GM15510 (cell line): ENCODE measurements around the gene KMT5C.

ENCODE experiments used
- POLR2A ChIP-seq: IDR thresholded peaks from 3 replicates; pipeline ENCODE4 v1.6.1; 2011; ENCODE audit warnings: borderline replicate concordance; ENCODE audit not compliant: insufficient read length; ENCODE audit errors: extremely low read depth

Gene KMT5C

GRCh38 chr19:55339105-55339888, at the start of gene KMT5C:
KMT5C (plus strand) TSS chr19:55339876; CDS start chr19:55341937, 2,061 bp downstream.
- no peak for TF ChIP-seq POLR2A

DNA sequence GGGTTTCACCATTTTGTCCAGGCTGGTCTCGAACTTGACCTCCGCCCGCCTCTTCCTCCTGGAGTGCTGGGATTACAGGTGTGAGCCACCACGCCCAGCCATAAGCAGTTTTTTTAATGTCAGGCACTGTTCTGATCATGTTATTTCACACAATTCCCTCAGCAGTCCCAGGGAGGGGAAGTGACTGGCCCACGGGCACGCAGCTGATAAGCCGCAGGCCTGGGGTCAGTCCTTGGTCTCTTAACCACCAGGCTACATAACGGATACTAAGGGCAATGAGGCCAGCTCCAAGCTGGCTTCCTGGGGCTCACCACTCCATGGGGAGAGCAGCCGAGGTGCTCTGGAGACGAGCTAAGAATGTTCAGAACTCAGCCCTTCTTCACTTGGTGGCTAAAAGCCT, 42.4 kb upstream of the KMT5C start:
- no peak for TF ChIP-seq POLR2A

- no peak for TF ChIP-seq POLR2A
Observed at GRCh38 chr19:55299991-55300390, 39.7 kb upstream of the KMT5C start.

DNA sequence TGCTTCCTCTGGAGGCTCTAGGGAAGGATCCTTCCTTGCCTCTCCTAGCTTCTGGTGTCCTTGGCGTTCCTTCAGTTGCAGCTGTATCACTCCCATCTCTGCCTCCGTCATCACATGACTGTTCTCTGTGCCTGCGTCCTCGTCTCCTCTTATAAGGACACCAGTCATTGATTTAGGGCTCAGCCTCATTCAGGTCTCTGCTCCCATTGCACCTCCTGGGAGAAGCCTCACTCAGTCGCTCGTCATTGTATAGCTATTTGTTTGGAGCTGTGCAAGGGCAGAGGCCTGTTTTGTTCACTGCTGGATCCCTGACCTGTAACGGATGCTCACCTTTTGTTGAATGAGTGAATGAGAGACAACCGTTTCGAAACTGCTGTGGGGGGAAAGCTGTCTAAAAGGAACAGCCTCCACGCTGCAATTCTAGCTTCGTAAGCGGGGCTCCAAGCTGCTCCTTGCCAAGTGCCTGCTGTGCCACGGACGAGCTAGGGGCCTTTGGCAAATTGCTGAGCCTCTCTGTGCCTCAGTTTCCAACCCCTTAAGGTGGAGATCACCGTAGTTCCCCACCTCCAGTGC, 38.7 kb upstream of the KMT5C start:
- no peak for TF ChIP-seq POLR2A

- peak; percentile 22 for TF ChIP-seq POLR2A
Observed at GRCh38 chr19:55301459-55302317, 38.0 kb upstream of the KMT5C start.

DNA sequence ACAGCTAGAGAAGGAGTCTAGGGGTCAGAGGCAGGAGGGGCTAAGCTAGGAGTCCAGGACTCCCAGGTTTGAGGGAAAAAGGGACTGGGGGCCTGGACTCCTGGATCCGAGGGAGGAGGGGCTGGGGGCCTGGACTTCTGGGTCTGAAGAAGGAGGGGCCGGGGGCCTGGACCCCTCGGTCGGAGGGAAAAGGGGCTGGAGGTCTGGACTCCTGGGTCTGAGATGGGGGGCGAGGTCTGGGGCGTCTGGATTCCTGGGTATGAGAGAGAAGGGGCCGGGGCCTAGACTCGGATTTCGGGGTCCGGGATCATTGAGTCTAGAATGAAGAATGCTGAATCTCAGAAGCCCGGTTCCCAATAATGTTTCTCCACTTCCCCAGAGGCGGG, 37.4 kb upstream of the KMT5C start:
- TF ChIP-seq POLR2A = no peak

DNA sequence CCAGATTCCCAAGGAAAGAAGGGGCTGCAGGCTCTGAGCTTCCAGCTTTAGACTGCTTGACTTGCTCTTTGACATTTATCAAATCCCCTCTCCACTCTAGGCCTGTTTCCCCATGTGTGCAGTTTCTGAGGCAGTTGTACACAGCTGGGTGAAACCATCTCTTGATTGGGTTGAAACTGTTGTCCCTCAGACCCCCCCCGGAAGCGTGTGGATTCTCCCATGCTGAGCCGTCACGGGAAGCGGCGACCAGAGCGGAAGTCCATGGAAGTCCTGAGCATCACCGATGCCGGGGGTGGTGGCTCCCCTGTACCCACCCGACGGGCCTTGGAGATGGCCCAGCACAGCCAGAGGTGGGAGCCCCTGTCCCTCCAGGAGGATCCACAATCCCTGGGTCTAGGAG, 36.2 kb upstream of the KMT5C start:
- no peak for TF ChIP-seq POLR2A

DNA sequence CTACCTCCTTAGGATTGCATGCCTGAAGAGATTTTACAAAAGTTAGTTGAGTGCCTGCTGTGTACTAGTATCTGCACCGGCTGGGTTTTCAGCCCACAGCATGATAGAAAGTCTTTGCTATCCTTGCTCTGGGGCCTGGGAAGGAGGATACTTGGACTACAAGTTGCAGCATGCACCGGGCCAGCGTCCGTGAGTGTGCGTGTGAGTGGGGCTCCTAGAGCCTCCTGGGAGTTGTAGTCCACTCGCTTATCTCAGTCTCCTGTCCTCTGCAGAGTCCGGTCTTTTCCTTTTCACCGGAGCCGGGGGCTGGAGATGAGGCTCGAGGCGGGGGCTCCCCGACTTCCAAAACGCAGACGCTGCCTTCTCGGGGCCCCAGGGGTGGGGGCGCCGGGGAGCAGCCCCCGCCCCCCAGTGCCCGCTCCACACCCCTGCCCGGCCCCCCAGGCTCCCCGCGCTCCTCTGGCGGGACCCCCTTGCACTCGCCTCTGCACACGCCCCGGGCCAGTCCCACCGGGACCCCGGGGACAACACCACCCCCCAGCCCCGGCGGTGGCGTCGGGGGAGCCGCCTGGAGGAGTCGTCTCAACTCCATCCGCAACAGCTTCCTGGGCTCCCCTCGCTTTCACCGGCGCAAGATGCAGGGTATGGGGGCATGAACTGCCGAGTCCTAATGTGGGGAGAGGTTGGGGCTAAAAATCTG, 35.2 kb upstream of the KMT5C start:
- no peak for TF ChIP-seq POLR2A

DNA sequence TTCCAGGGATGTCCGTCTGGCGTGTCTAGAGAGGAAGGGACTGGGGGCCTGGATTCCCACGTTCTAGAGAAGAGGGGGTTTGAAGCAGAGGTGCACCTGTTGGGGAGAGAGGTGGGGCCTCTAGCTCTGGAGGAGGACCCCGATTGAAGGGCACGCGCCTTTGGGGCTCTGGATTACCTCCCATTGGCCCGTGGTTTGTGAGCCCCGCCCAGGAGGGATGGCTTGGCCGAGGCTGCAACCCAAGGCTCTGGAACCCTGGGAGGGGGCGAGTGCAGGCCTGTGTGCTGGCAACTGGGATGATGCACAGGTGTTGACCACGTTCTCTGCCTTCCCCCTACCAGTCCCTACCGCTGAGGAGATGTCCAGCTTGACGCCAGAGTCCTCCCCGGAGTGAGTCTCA, 34.7 kb upstream of the KMT5C start:
- no peak for TF ChIP-seq POLR2A

- TF ChIP-seq POLR2A = no peak
Observed at GRCh38 chr19:55305491-55305890, 34.2 kb upstream of the KMT5C start.

DNA sequence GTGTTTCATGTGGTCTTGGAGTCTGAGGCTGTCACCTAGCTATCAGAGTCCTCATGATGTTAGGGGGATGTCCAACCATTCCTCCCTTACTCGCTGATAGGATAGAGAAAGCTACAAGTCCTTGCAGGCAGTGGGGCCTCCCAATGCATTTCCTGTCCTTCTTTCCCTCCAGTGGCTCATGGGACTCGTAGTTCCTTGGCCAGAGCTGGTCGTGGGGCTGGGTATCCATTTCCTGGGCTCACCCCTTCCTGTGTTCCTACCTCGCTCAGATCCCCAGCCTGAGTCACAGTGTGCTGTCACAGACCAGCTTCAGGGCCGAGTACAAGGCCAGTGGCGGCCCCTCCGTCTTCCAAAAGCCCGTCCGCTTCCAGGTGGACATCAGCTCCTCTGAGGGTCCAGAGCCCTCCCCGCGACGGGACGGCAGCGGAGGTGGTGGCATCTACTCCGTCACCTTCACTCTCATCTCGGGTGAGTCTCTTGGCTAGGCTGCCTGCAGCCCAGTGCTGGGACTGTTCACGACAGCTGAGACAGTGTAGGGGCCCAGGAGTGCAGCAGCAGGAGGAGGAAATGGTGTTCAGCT, 33.6 kb upstream of the KMT5C start:
- TF ChIP-seq POLR2A = no peak

- TF ChIP-seq POLR2A = no peak
Observed at GRCh38 chr19:55306712-55307111, 33.0 kb upstream of the KMT5C start.

DNA sequence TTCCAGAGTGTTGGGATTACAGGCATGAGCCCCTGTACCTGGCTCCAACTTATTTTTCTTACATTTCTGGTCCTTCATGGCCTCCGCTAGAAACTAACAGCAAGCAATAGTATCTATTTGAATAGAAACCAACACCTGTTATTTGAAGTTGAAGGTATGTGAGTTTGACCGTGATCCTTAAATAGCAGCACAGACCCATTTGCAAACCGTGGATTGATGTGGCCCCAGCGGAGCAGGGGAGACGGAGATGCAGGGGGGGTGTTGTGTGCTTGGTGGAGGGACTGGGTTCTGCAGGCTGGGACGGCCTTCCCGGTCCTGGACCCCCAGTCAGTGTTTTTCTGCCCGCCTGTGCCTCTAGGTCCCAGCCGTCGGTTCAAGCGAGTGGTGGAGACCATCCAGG, 31.4 kb upstream of the KMT5C start:
- TF ChIP-seq POLR2A = no peak

DNA sequence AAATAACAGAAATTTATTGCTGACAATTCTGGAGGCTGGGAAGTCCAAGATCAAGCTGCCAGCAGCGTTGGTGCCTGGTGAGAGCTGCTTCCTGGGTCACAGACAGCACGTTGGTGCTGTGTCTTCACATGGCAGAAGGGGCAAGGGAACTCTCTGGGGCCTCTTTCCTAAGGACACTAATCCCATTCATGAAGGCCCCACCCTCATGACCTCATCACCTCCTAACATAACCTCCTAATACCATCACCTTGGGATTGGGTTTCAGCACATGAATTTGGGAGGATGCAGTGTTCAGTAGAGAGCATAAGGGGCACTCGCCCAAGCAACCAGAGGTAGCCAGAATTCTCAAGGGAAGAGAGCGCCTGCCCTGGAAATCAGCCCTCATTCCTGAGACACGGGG, 30.2 kb upstream of the KMT5C start:
- no peak for TF ChIP-seq POLR2A
